Right cardiac atrium (tissue), 5 donors: ENCODE measurements around the gene ETFA. TPM values are rescaled to one million over a fixed set of nuclear protein-coding genes. Genes with fewer than 3 reads are reported as not detected.

Experiments
- ATAC-seq, 2 donors: fragments of 200-7000 bp; cut with Tn5 transposase; one replicate each; pipeline versions ENCODE4 v1.8.0 to v1.9.1; 2020; ENCODE audit warnings: moderate library complexity in 2 of 2, mild to moderate bottlenecking in 1 of 2
- DNase-seq, 3 donors: peaks; one replicate each; pipeline ENCODE4 v3.0.0-alpha.2; 2020
- H3K27ac ChIP-seq: one replicate; pipeline ENCODE4 v1.5.1; 2013; ENCODE audit warnings: mild to moderate bottlenecking, low read length, control low read depth, moderate library complexity
- H3K27me3 ChIP-seq: one replicate; pipeline ENCODE4 v1.6.1; 2013; ENCODE audit not compliant: control insufficient read depth, insufficient read depth
- H3K4me1 ChIP-seq: one replicate; pipeline ENCODE4 v1.6.1; 2013; ENCODE audit warnings: low read length; ENCODE audit not compliant: control insufficient read depth, insufficient read depth
- H3K4me3 ChIP-seq: one replicate; pipeline ENCODE4 v1.5.1; 2013; ENCODE audit warnings: low read length, control low read depth
- H3K9me3 ChIP-seq: one replicate; pipeline ENCODE4 v1.6.1; 2013; ENCODE audit warnings: low read length; ENCODE audit not compliant: control insufficient read depth
- WGBS: extraction: QIAGEN DNeasy Blood & Tissue Kit; methylation state at CpG from one replicate; pipeline ENCODE4 v1.1.7; 2013; 5-methylcytosine and 5-hydroxymethylcytosine counted together
- intact Hi-C, 4 donors: fragments of 100-400 bp; cut with DNase I; formaldehyde crosslinking; loops; one replicate each; pipeline versions ENCODE4 v1.11.0 to v1.14.0; 2022 to 2023
- polyA plus RNA-seq: library from polyadenylated mRNA; stranded (reverse); fragments of 200-250 nt; gene quantifications from one replicate; pipeline ENCODE4 v1.2.3, GENCODE V29; 2013
- total RNA-seq, 4 donors: library from RNA; stranded (reverse); fragmentation: NEBNext Ultra II Directional; extraction: Animal tissue kit (Norgen Biotek cat#: 25700); gene quantifications; one replicate each; pipeline ENCODE4 v1.2.1, GENCODE V29; 2021
- donor health status: healthy with polysubstance abuse.
- donor health status: DM: no; HTN: yes; CAD: no.
- donor health status: DM: no; HTN: no; CAD: no.
- donor health status: DM: no; HTN: yes; CAD: no; lungs with severe emphysema.
- donor health status: DM: yes; HTN: yes; CAD: no.

ETFA gene
- total and polyA plus RNA-seq, 5 donors = 248 to 283 (median 251) TPM

DNA sequence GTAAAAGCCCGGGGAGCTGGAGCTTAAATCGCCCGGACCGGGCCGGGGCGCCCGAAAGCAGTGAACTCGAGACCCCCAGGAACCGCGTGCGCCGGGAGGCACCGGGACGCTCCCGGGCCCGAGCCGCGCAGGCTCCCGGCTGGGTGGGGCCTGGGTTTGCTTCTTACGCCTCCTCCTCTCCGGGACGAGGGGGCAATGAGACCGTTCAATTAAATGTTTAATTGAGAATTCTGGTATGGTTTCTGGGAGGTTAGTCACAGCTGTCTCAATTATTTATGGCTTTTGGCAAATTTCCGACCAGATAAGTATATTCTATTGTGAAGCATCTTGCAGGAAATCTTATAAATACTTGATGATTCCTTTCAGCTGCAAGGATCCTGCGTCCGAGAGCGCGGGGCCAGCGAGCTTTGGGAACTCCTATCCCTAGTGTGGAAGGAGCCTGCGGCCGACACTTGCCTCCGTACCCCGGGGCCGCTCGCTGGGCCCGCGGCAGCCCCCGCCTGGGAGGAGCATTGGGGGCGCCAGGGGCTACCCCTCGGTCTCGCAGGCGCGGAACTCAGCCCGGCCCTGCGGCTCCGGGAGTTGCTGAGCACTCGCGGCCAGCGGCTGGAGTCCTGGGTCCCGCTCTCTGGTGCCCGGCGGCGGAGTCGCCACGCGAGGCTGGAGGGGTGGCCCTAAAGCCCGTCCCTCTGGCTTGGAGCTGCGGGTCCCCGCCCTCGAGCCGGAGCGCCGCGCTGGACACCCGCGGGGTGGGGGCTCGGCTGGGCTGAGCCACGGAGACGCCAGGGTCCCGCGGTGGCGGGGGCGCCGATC is 35.6 kb upstream of the ETFA start:
- peak; percentile 41 to 49 for ATAC-seq
- no peaks in the 10 kb centered on the region for H3K27me3 ChIP-seq

DNA sequence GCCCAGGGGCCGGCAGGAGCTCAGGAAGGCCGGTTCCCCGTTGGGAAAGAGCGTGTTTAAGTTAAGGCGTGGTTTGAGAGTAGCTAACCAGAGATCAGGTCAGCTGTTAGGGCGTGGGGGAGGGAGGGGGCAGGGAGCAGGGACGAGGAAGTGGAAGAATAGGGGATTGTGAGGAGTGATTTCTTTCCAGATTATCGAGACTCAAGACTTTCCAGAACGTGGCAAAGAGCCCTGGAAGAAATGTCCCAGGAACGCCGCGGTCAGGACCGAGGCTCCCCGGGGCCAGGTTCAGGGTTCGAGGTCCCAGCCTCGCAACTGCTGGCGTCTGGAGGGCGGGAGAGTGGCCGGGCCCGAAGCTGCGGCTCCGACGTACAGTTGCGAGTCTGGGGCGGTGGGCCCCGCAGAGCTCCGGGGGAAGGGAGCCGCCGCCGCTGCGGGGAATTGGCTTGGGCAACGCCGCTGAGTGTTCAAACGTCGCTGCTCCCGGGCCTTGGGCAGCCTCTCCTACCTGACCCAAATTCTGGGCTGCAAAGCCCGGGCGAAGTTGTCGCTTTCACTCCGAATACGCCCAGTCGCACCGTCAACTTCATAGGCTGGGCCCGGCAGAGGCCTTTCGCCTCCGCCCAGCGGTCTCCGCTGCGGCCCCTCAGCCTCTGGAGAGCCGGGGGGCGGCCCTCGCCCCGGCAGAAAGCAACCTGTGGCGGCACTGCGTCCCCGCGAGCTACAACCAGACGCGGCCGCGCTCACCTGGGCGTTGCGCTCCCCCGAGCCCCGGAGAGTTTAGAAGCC is 34.8 kb upstream of the ETFA start:
- H3K27me3 ChIP-seq = no peaks in the 10 kb centered on the region
- H3K9me3 ChIP-seq = no peaks in the 10 kb centered on the region
- DNase-seq (no peak), ATAC-seq (peak in 1 of 2 donors; percentile 41)
- WGBS = 3% methylated on average over 65 of the region's 65 CpGs
- intact Hi-C loops = no loop called here
- peaks cover 6% of the 10 kb centered on the region for H3K4me1 ChIP-seq
- no peak overlapping the region for H3K27ac ChIP-seq
- H3K4me3 ChIP-seq = peak overlapping the region; percentile 12

More for the DNA sequence above, 35.6 kb upstream of the ETFA start:
- Histone ChIP-seq H3K4me3 (peak overlapping the region; percentile 12), H3K4me1 (peaks cover 3% of the 10 kb centered on the region), H3K9me3 (no peaks in the 10 kb centered on the region), H3K27ac (no peak overlapping the region)
- intact Hi-C loops = no loop called here
- 8% methylated on average over 74 of the region's 74 CpGs for WGBS
- no peak for DNase-seq

DNA sequence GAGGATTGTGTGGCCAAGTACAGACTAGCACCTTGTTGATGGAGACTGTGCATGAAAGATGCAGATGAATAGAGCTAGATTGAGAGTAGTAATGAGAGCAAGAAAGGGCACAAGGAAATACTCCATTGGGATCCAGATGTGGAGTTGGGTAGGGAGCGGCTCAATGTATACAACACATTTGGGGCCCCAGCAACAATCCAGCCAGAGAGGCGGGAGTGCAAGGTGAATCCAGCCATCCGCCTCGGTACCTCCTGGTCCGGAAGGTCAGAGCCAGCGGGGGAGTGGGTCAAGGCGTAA is 34.3 kb upstream of the ETFA start:
- no peak overlapping the region for H3K27ac ChIP-seq
- H3K9me3 ChIP-seq = no peaks in the 10 kb centered on the region
- peaks cover 7% of the 10 kb centered on the region for H3K4me1 ChIP-seq
- ATAC-seq (no peak), DNase-seq (no peak)
- H3K4me3 ChIP-seq = no peak overlapping the region
- intact Hi-C loops = no loop called here
- whole genome bisulfite sequencing = 10% methylated on average over 7 of the region's 7 CpGs
- no peaks in the 10 kb centered on the region for H3K27me3 ChIP-seq

DNA sequence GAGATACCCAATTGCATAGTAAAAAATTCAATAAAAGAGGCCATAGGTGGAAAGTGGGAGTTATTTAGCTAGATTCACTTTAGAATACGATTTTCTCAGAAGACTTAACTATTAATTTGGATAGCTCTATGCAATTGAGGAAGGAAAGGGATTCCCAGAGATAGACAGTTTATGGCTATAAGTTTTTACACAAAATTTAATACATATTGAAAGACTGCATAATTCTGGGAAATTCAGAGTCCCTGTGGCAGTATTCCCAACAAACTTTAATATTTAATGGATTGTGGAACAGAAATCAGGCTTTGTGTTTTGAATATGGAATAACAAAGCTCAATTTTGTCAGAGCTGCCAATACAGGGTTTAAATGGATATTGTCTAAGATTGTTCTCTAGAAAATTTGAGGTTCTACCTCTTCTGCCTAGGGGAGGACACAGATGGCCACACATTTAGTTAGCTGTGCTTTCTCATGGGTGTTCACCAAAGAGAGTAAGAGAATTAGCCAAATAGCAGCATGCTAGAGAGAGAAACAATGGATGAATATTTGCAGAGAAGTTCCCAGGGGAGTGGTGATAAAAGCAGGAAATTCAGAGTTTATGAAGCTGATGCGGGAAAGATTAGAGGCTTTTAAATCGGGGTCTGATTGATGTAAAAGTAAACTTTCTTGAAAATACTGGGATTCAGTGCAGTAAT is 33.8 kb upstream of the ETFA start:
- ATAC-seq = no peak
- intact Hi-C loops = no loop called here
- DNase-seq = no peak
- Histone ChIP-seq H3K9me3 (no peaks in the 10 kb centered on the region), H3K27me3 (no peaks in the 10 kb centered on the region), H3K4me3 (no peak overlapping the region), H3K4me1 (peaks cover 8% of the 10 kb centered on the region), H3K27ac (no peak overlapping the region)
- WGBS = 23% methylated on average over 3 of the region's 3 CpGs

- no peaks in the 10 kb centered on the region for H3K27me3 ChIP-seq
- DNase-seq = no peak
- no peak overlapping the region for H3K27ac ChIP-seq
- ATAC-seq = no peak
- intact Hi-C loops = no loop called here
- 30% methylated on average over 16 of the region's 16 CpGs for WGBS
- H3K4me3 ChIP-seq = no peak overlapping the region
- H3K4me1 ChIP-seq = peaks cover 8% of the 10 kb centered on the region
- H3K9me3 ChIP-seq = no peaks in the 10 kb centered on the region
These were observed 32.2 kb upstream of the ETFA start for GRCh38 chr15:76343313-76343996.

DNA sequence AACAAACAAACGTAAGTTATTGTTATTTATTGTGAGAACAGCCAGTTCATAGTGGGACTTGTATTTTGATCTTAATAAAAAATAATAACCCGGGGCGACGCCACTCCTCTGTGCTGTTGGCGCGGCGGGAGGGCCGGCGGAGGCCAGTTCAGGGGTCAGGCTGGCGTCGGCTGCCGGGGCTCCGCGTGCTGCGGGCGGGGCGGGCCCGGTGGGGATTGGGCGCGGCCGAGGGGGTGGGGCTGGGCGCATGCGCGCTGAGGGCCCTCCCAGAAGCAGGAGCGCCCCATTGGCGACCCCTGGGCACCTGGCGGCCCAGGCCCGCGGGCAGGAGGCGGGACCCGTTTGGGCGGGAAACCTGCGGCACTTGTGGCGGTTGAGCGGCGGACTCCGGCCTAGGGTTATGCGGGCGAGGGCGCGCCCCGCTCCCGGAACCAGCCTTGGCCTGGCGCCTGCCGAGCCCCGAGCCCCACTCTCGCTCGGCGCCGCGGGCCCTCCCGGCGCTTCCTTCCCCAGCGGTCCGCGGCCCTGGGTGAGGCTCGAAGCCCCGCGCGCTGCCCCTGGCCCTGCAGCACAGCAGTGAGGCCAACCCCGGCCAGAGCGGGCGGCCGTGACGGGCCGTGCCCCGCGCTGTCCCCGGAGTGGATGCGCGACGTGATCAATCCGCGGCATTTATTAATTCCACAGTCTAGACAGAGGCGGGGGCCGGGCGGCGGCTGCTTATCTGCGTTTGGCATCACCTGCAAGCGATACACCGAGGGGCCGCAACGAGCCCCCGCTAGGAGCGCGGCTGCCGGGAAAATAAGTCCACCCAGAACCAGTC is 31.3 kb upstream of the ETFA start:
- Histone ChIP-seq H3K27ac (no peak overlapping the region), H3K27me3 (no peaks in the 10 kb centered on the region), H3K4me1 (peaks cover 8% of the 10 kb centered on the region), H3K9me3 (no peaks in the 10 kb centered on the region), H3K4me3 (peak overlapping the region; percentile 18)
- WGBS = 4% methylated on average over 87 of the region's 87 CpGs
- no peak for ATAC-seq
- DNase-seq = no peak
- intact Hi-C loops = no loop called here

DNA sequence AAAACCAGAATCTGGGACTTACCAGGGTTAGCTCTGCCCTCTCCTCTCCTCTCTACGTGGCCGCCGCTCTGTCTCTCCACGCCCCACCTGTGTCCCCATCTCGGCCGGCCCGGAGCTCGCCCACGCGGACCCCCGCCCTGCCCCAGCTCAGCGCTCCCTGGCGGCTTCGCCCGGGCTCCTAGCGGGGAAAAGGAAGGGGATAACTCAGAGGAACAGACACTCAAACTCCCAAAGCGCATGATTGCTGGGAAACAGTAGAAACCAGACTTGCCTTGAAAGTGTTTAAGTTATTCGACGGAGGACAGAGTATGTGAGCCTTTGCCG is 30.8 kb upstream of the ETFA start:
- H3K4me3 ChIP-seq = no peak overlapping the region
- no peaks in the 10 kb centered on the region for H3K27me3 ChIP-seq

DNA sequence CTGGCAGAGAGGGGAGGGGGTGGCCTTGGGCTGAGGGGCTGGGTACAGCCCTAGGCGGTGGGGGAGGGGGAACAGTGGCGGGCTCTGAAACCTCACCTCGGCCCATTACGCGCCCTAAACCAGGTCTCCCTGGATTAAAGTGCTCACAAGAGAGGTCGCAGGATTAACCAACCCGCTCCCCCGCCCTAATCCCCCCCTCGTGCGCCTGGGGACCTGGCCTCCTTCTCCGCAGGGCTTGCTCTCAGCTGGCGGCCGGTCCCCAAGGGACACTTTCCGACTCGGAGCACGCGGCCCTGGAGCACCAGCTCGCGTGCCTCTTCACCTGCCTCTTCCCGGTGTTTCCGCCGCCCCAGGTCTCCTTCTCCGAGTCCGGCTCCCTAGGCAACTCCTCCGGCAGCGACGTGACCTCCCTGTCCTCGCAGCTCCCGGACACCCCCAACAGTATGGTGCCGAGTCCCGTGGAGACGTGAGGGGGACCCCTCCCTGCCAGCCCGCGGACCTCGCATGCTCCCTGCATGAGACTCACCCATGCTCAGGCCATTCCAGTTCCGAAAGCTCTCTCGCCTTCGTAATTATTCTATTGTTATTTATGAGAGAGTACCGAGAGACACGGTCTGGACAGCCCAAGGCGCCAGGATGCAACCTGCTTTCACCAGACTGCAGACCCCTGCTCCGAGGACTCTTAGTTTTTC is 30.2 kb upstream of the ETFA start:
- DNase-seq (peak in 1 of 3 donors; percentile 55), ATAC-seq (no peak)
- Histone ChIP-seq H3K4me3 (no peak overlapping the region), H3K9me3 (no peaks in the 10 kb centered on the region), H3K27me3 (no peaks in the 10 kb centered on the region), H3K27ac (no peak overlapping the region), H3K4me1 (peaks cover 4% of the 10 kb centered on the region)
- intact Hi-C loops = no loop called here
- WGBS = 4% methylated on average over 42 of the region's 42 CpGs

More for the DNA sequence above, 30.8 kb upstream of the ETFA start:
- DNase-seq (no peak), ATAC-seq (no peak)
- H3K27ac ChIP-seq = no peak overlapping the region
- peaks cover 6% of the 10 kb centered on the region for H3K4me1 ChIP-seq
- H3K9me3 ChIP-seq = no peaks in the 10 kb centered on the region
- intact Hi-C loops = no loop called here
- 7% methylated on average over 20 of the region's 20 CpGs for WGBS

GRCh38 chr15:76340803-76341365 is 29.6 kb upstream of the ETFA start:
- ATAC-seq (peak; percentile 41 to 49), DNase-seq (peak in 1 of 3 donors; percentile 52)
- H3K4me3 ChIP-seq = peak overlapping the region; percentile 22
- H3K9me3 ChIP-seq = no peaks in the 10 kb centered on the region
- no peak overlapping the region for H3K27ac ChIP-seq
- peaks cover 4% of the 10 kb centered on the region for H3K4me1 ChIP-seq
- intact Hi-C loops = no loop called here
- H3K27me3 ChIP-seq = no peaks in the 10 kb centered on the region
- WGBS = 3% methylated on average over 35 of the region's 35 CpGs
